ENCODE measurements around the gene TGFBR3L.
"Not testable (repeated sequence)": the region's sequence is repeated elsewhere in the genome, so short reads cannot be mapped to it uniquely, and the experiment has no call there.

TGFBR3L gene

DNA sequence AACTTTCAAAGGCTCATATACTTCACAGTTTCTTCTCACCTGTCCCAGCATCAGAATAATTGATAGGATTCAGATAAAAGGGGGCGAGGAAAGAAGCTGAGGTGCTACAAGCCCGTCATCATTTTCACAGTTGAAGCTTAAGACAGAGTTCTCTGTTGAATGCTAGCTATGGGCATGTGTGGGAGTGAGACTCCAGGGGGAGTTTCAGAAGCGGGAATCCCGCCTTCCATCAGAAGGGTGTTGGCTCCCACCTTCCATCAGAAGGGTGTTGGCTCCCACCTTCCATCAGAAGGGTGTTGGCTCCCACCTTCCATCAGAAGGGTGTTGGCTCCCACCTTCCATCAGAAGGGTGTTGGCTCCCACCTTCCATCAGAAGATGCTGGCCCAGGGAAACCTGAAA lies 46.5 kb downstream of the TGFBR3L start:
- not testable (repeated sequence) for DNase-seq (ENCODE audit: low read depth)

- DNase-seq (ENCODE audit: low read depth): no peak
Measured at GRCh38 chr19:7961920-7962626, 47.4 kb downstream of the TGFBR3L start.

DNA sequence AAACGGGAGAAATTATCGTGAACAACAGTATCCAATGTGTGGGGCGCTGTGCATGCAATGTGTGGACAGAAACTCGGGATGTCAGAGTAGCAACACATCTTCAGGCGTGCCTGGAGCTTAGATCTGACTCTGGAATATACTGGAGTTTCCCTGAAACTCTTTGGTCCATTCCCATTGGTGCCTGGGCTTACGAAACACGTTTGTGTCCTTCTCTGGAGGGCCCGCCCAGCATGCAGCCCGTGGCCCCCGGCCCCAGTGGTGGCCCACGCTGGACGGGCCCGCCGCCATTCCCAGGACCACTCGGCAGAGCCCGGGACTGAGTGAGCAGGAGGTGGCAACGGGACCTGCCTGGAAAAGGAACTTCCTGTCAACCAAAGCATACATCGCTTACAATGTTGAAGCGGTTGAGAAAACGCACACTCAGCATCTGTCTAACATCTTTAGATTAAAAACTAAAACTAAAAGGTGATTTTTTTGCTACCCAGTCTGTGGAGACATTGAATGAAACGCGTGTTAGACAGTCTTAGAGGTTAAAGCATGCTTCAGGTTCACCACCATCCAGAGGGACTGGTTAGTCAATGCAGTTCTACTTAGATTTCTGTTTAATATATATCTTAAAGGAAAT lies 48.1 kb downstream of the TGFBR3L start:
- DNase-seq (ENCODE audit: low read depth): no peak

DNA sequence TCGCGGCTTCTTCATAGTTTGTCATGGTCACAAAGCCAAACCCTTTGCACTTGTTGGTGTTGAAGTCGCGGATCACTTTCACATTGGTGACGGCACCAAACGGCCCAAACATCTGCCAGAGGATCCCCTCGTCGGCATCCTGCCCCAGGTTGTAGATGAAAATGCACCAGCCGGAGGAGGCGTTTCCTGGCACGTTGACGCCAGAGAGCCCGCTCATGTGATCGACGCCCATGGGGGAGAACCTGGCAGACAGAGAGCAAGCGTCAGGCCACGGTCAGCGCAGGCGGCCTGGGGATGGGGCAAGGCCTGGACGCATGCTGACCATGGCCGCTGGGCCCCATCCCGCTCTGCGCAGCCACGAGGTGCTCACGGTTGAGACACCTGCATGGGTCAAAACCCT lies 48.9 kb downstream of the TGFBR3L start:
- no peak for DNase-seq (ENCODE audit: low read depth)

GRCh38 chr19:7965259-7965841 lies 50.7 kb downstream of the TGFBR3L start:
- DNase-seq (ENCODE audit: low read depth): no peak

GRCh38 chr19:7965921-7966665 lies 51.5 kb downstream of the TGFBR3L start:
- DNase-seq (ENCODE audit: low read depth): no peak

DNA sequence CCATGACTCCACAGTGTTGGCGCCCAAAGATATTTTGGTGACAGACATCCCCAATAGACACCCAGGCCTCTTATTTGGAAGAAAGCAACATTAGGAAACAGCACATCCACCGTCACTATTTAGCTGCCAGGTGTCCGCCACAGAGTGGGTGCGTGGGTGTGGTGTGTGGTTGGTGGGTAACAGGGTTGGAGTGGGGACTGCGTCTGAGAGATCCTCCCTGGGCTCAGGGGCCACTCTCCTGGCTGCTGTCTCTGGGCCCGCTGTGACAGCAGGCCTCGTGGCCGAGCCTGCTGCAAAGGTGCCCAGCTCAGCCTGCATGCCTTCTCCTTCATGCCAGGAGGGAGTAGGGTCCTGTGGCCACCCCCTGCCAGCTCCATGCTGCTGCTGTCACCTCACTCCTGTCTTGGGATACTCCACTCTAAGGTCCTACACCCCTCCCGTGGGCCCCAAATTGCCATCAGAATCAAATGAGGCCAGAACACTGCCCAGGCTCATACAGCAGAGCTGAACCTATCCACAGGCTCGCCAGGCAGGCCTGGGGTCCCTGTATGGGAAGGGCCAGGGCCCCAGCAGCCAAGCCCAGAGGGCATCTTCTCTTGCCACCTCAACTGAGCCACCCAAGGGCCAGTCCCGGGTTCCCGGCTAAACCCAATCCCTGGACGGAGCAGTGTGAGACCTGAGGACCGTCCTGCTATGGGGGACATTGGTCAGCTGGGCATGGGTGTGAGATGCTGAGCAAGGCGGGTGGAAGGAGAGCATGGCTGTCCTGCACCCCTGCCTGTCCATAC lies 53.6 kb downstream of the TGFBR3L start:
- no peak for DNase-seq (ENCODE audit: low read depth)

All from activated T-cell treated with anti-CD3 and anti-CD28 coated beads for 1 hour (primary cell).